Measurements from ENCODE around the gene PWWP2B.
A peak's percentile ranks its signal among the peaks of the same experiment; 100 is the strongest.

Gene PWWP2B

DNA sequence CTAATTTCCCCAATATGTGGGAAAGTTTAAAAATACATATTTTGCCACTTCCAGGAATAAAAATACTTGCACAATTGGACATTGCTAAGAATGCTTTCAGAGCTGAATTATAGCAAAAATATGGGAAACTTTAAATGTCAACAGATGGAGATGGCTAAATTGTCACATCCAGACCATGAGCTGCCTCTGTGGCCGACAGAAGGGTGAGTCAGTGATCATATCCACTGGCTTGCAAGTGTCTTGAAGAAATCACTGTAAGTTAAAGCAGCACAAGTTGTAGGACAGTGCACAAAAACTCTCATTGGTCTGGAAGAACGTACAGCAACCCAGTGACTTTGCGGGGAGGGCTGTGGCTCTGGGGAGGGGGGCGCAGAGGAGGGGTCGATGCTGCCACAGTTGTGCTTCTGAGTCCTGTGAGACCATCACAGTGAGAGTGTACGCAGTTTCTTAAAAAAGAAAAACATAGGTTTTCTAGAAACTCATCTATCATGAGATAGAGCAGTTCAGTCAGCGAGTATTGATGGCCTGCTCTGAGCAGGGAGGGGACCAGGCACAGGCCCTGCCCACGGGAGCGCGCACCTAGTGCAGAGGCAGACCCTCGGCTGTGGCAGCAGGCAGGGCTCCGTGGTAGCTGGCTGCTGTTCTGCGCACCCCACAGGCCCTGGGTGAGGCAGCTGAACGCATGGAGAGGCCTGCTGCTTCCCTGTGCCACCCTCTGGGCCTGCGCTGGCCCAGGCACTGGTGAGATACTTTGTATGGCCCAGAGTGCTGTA, 39.5 kb upstream of the PWWP2B start:
- no peak for ATAC-seq (ENCODE audit: low read depth)
- no peaks in the 10 kb centered on the region for H3K27me3 ChIP-seq (ENCODE audit: insufficient read depth, poor library complexity, severe bottlenecking)

DNA sequence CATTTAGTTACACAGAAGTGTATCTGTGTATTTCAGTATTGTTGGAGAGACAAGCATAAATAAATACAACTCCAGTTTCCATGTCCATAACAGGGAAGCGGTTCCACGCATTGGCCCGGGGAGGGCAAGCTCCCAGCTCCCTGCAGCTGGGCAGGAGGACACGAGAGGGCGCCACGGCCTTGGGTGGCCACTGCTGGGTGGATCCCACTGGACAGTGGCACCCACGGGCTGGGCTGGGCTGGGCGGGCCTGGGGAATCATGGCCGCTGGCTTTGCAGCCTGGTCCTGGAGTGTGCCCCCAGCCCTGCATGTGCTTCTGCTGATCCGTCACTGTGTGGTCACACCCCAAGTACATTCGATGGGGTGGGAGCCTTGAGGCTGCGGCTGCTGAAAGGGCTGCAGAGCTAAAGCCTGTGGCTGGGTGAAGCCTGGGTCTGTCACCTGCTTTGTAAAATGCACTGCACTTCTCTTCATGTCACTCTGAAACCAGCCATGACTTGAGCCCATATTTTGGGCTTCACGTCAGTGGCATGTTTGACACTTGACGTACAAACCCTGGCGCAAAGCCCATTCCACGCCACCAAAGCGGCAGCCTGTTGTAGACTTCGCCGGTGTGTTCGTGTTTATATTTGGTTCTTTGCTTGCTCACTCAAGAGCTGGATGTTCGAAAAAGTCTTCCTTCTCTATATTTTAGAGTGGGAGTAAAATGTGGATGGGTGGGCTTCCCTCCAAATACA, 37.5 kb upstream of the PWWP2B start:
- Histone ChIP-seq H3K27ac (ENCODE audit: poor library complexity, severe bottlenecking) (no peak overlapping the region), H3K27me3 (ENCODE audit: insufficient read depth, poor library complexity, severe bottlenecking) (no peaks in the 10 kb centered on the region), H3K36me3 (ENCODE audit: low read depth) (no peaks in the 10 kb centered on the region), H3K4me3 (ENCODE audit: severe bottlenecking) (no peak overlapping the region), H3K9me3 (ENCODE audit: severe bottlenecking) (no peaks in the 10 kb centered on the region), H3K4me1 (ENCODE audit: insufficient read depth, poor library complexity, severe bottlenecking) (no peaks in the 10 kb centered on the region)
- ATAC-seq (ENCODE audit: low read depth) (no peak), DNase-seq (ENCODE audit: low spot score) (no peak)
- TF ChIP-seq, protein P1, sequence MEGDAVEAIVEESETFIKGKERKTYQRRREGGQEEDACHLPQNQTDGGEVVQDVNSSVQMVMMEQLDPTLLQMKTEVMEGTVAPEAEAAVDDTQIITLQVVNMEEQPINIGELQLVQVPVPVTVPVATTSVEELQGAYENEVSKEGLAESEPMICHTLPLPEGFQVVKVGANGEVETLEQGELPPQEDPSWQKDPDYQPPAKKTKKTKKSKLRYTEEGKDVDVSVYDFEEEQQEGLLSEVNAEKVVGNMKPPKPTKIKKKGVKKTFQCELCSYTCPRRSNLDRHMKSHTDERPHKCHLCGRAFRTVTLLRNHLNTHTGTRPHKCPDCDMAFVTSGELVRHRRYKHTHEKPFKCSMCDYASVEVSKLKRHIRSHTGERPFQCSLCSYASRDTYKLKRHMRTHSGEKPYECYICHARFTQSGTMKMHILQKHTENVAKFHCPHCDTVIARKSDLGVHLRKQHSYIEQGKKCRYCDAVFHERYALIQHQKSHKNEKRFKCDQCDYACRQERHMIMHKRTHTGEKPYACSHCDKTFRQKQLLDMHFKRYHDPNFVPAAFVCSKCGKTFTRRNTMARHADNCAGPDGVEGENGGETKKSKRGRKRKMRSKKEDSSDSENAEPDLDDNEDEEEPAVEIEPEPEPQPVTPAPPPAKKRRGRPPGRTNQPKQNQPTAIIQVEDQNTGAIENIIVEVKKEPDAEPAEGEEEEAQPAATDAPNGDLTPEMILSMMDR (IDR thresholded peaks at IDR 0.05; ENCODE audit: poor library complexity, severe bottlenecking): no peak

More for the DNA sequence above, 39.5 kb upstream of the PWWP2B start:
- no peaks in the 10 kb centered on the region for H3K4me1 ChIP-seq (ENCODE audit: insufficient read depth, poor library complexity, severe bottlenecking)
- TF ChIP-seq, protein P1 (IDR thresholded peaks at IDR 0.05; ENCODE audit: poor library complexity, severe bottlenecking): no peak
- DNase-seq (ENCODE audit: low spot score): no peak
- no peak overlapping the region for H3K27ac ChIP-seq (ENCODE audit: poor library complexity, severe bottlenecking)
- no peak overlapping the region for H3K4me3 ChIP-seq (ENCODE audit: severe bottlenecking)
- no peaks in the 10 kb centered on the region for H3K9me3 ChIP-seq (ENCODE audit: severe bottlenecking)
- no peaks in the 10 kb centered on the region for H3K36me3 ChIP-seq (ENCODE audit: low read depth)

DNA sequence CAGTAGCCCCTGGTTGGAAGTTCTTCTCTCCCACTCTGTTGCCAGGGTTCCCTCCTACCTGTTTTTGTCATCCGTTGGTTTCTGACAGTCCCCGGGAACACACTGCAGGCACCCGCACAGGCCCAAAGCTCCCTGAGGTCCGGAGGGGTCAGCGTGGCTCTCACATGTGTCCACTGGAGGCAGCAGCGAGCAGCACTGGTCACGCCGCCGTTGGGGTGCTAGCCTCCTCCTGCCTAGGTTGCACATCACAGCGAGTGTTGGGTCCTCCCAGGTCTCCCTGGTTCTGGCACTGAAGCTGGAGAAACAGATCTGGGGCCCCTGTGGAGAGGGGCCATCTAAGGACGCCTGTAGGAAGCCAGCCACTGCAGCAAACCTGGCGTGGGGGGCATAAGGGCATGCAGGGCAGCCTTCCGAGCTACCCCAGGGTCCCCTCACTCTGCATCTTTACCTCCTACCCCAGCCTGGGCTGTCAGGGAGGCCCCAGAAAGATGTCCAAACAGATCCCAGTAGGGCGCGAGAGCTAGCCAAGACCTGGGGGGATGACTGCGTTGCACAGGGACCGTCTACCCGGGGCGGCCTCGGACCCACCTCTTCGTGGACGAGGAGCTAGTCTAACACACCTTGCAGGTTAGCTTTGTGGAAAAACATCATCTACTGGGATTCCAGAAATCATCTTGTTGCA, 36.1 kb upstream of the PWWP2B start:
- TF ChIP-seq, protein P1 (IDR thresholded peaks at IDR 0.05; ENCODE audit: poor library complexity, severe bottlenecking): peak; percentile 58
- H3K27me3 ChIP-seq (ENCODE audit: insufficient read depth, poor library complexity, severe bottlenecking): no peaks in the 10 kb centered on the region
- ATAC-seq (ENCODE audit: low read depth): peak; percentile 44; the same call in 1 of the 3 replicates
- DNase-seq (ENCODE audit: low spot score): no peak
- no peak overlapping the region for H3K4me3 ChIP-seq (ENCODE audit: severe bottlenecking)
- no peaks in the 10 kb centered on the region for H3K9me3 ChIP-seq (ENCODE audit: severe bottlenecking)
- H3K4me1 ChIP-seq (ENCODE audit: insufficient read depth, poor library complexity, severe bottlenecking): no peaks in the 10 kb centered on the region
- no peaks in the 10 kb centered on the region for H3K36me3 ChIP-seq (ENCODE audit: low read depth)
- H3K27ac ChIP-seq (ENCODE audit: poor library complexity, severe bottlenecking): no peak overlapping the region

DNA sequence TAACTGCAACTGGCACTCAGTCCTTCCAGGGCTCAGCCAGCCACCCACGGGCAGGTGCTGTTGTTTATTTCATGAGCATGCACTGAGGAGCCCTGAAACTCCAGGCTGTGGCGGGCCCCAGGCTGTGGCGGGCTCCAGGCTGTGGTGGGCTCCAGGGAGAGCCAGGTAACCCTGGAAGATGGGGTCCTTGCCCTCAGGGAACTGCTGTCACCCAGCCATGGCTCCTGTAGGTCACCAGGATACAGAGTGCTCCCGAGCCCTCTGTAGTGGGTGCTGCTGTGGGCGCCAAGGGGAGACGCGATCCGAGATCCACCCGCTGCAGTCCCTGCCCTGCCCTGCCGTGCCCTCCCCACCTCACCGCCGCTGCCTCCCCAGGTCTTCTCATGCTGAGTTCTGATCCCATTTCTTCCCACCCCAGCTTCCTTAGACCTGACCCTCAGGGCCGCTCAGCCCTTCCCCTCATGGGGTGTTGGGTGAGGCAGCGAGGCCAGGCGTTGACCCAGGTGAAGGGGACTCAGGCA, 35.4 kb upstream of the PWWP2B start:
- Histone ChIP-seq H3K27ac (ENCODE audit: poor library complexity, severe bottlenecking) (no peak overlapping the region), H3K4me1 (ENCODE audit: insufficient read depth, poor library complexity, severe bottlenecking) (no peaks in the 10 kb centered on the region), H3K4me3 (ENCODE audit: severe bottlenecking) (no peak overlapping the region), H3K9me3 (ENCODE audit: severe bottlenecking) (no peaks in the 10 kb centered on the region), H3K27me3 (ENCODE audit: insufficient read depth, poor library complexity, severe bottlenecking) (no peaks in the 10 kb centered on the region), H3K36me3 (ENCODE audit: low read depth) (no peaks in the 10 kb centered on the region)
- no peak for ATAC-seq (ENCODE audit: low read depth)
- DNase-seq (ENCODE audit: low spot score): no peak
- TF ChIP-seq, protein P1 (IDR thresholded peaks at IDR 0.05; ENCODE audit: poor library complexity, severe bottlenecking): no peak

Data from RWPE2 (cell line).